Mucosa of rectum (tissue), 2 donors: ENCODE results near the gene ERICH3.

Experiments
- H3K27ac ChIP-seq, 2 donors: one replicate each; pipeline ENCODE4 v1.7.0; 2013; ENCODE audit warnings: inconsistent platforms in 2 of 2, low read depth in 2 of 2, low read length in 2 of 2
- H3K27me3 ChIP-seq, 2 donors: one replicate each; pipeline ENCODE4 v1.7.0; 2013; ENCODE audit warnings: low read length in 2 of 2; ENCODE audit not compliant: control insufficient read depth in 2 of 2, insufficient read depth in 2 of 2
- H3K36me3 ChIP-seq, 2 donors: one replicate each; pipeline ENCODE4 v1.7.0; 2013; ENCODE audit warnings: low read length in 2 of 2; ENCODE audit not compliant: control insufficient read depth in 2 of 2, insufficient read depth in 2 of 2
- H3K4me1 ChIP-seq, 2 donors: one replicate each; pipeline ENCODE4 v1.7.0; 2013; ENCODE audit warnings: low read length in 2 of 2, mild to moderate bottlenecking in 1 of 2; ENCODE audit not compliant: control insufficient read depth in 2 of 2, insufficient read depth in 2 of 2
- H3K4me3 ChIP-seq, 2 donors: one replicate each; pipeline ENCODE4 v1.7.0; 2013; ENCODE audit warnings: low read length in 2 of 2
- H3K9ac ChIP-seq, 2 donors: one replicate each; pipeline ENCODE4 v1.7.0; 2013; ENCODE audit warnings: low read length in 2 of 2, low read depth in 1 of 2, mild to moderate bottlenecking in 1 of 2
- H3K9me3 ChIP-seq, 2 donors: one replicate each; pipeline ENCODE4 v1.7.0; 2013; ENCODE audit warnings: low read length in 2 of 2; ENCODE audit not compliant: control insufficient read depth in 2 of 2
- donor health status: healthy.
- donor health status: Normal muscosa, but diverticular disease.

Gene ERICH3

GRCh38 chr1:74697832-74698231, 24.2 kb upstream of the ERICH3 start:
- H3K27ac ChIP-seq = no peak overlapping the region
- H3K36me3 ChIP-seq = no peaks in the 10 kb centered on the region
- no peak overlapping the region for H3K4me3 ChIP-seq
- H3K27me3 ChIP-seq = no peaks in the 10 kb centered on the region
- H3K9ac ChIP-seq = no peak overlapping the region
- no peaks in the 10 kb centered on the region for H3K4me1 ChIP-seq
- H3K9me3 ChIP-seq = no peaks in the 10 kb centered on the region

DNA sequence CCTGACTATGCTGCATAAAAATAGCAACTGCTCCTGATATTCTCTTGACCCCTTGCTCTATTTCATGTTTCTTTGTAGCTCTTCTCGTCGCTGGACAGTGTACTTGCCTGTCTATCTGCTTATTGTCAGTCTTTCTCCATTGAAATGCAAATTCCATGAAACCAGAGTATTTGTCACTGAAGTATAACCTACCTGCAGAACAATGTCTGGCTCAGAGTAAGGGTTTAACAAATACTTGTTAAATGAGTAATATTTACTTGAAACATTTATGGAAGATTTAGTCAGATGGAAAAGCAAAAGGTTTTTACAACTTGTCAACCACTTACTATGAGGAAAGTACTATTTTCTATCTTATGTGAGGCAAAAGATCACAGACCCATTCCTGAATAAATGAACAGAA, 19.9 kb upstream of the ERICH3 start:
- Histone ChIP-seq H3K9me3 (no peaks in the 10 kb centered on the region), H3K4me3 (no peak overlapping the region)

GRCh38 chr1:74690909-74691308, 17.3 kb upstream of the ERICH3 start:
- Histone ChIP-seq H3K27me3 (no peaks in the 10 kb centered on the region), H3K36me3 (no peaks in the 10 kb centered on the region), H3K27ac (no peak overlapping the region), H3K4me1 (no peaks in the 10 kb centered on the region), H3K9ac (no peak overlapping the region), H3K4me3 (no peak overlapping the region), H3K9me3 (no peaks in the 10 kb centered on the region)

More for the DNA sequence above, 19.9 kb upstream of the ERICH3 start:
- H3K9ac ChIP-seq = no peak overlapping the region
- no peaks in the 10 kb centered on the region for H3K4me1 ChIP-seq
- H3K27me3 ChIP-seq = no peaks in the 10 kb centered on the region
- H3K27ac ChIP-seq = no peak overlapping the region
- H3K36me3 ChIP-seq = no peaks in the 10 kb centered on the region

DNA sequence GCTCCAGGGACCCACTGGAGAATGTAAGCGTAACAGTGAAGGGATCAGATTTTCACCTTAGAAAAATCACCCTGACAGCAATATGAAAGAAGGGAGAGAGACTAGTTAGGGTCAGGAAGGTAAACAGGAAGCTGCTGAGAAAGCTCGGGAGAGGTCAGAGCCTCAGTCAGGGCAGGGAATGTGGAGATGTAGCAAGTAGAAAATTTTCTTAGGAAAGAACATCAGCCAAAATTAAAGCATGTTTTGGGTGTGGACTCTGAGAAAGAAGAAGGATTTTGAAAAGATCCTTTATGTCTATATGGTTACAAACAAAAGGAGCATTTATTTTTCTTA, 16.7 kb upstream of the ERICH3 start:
- Histone ChIP-seq H3K9ac (no peak overlapping the region), H3K27me3 (no peaks in the 10 kb centered on the region), H3K4me1 (no peaks in the 10 kb centered on the region), H3K4me3 (no peak overlapping the region), H3K27ac (no peak overlapping the region), H3K36me3 (no peaks in the 10 kb centered on the region), H3K9me3 (no peaks in the 10 kb centered on the region)

GRCh38 chr1:74689621-74690363, 16.2 kb upstream of the ERICH3 start:
- H3K4me1 ChIP-seq = no peaks in the 10 kb centered on the region
- H3K36me3 ChIP-seq = no peaks in the 10 kb centered on the region
- no peak overlapping the region for H3K27ac ChIP-seq
- H3K9ac ChIP-seq = no peak overlapping the region
- H3K27me3 ChIP-seq = no peaks in the 10 kb centered on the region
- no peak overlapping the region for H3K4me3 ChIP-seq
- H3K9me3 ChIP-seq = no peaks in the 10 kb centered on the region

GRCh38 chr1:74686928-74687327, 13.3 kb upstream of the ERICH3 start:
- H3K4me3 ChIP-seq = no peak overlapping the region
- H3K27me3 ChIP-seq = no peaks in the 10 kb centered on the region
- H3K9me3 ChIP-seq = no peaks in the 10 kb centered on the region
- no peaks in the 10 kb centered on the region for H3K4me1 ChIP-seq
- no peak overlapping the region for H3K9ac ChIP-seq
- no peak overlapping the region for H3K27ac ChIP-seq
- H3K36me3 ChIP-seq = no peaks in the 10 kb centered on the region

GRCh38 chr1:74684301-74684700, 10.7 kb upstream of the ERICH3 start:
- Histone ChIP-seq H3K4me3 (no peak overlapping the region), H3K27me3 (no peaks in the 10 kb centered on the region), H3K27ac (no peak overlapping the region), H3K9ac (no peak overlapping the region), H3K36me3 (no peaks in the 10 kb centered on the region), H3K4me1 (no peaks in the 10 kb centered on the region), H3K9me3 (no peaks in the 10 kb centered on the region)

DNA sequence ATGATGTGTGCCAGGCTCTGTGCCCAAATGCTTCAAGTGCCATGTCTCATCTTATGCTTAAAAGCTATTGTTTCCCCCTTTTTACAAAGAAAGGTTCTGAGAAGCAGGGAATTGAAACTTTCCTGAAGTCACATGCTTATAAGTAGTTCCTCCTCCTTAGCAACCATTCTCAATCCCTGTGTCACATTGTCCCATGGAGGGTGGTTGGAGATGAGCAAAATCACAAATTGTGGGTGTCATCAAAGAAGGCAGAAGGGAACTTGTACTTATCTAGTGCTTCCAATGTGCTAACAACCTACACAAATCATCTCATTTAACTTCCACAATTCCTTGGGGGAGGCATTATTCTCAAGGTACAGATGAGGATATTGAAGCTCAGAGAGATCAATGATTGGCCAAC, 10.1 kb upstream of the ERICH3 start:
- no peaks in the 10 kb centered on the region for H3K27me3 ChIP-seq
- no peak overlapping the region for H3K4me3 ChIP-seq
- no peaks in the 10 kb centered on the region for H3K9me3 ChIP-seq
- no peaks in the 10 kb centered on the region for H3K36me3 ChIP-seq
- H3K9ac ChIP-seq = no peak overlapping the region
- H3K4me1 ChIP-seq = no peaks in the 10 kb centered on the region
- H3K27ac ChIP-seq = no peak overlapping the region

DNA sequence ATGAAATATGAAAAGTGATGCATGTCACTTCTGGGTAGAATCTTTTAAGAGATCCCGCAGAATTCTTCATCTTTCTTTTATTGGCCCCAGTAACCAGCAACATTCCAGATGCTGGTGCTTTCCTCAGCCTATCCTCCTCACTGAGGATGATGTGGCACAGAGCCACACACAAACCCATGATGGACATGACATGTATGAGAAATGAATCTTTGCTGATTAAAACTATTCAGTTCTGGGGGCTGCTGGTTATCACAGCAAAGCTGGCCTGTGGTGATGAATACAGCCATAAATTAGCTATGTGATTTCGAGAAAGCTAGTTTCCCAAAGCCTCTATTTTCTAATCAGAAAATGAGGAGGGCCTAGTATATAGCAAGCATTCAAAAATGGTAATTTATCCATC, 8.3 kb upstream of the ERICH3 start:
- Histone ChIP-seq H3K27me3 (no peaks in the 10 kb centered on the region), H3K4me3 (no peak overlapping the region), H3K9ac (no peak overlapping the region), H3K4me1 (no peaks in the 10 kb centered on the region), H3K27ac (no peak overlapping the region), H3K9me3 (no peaks in the 10 kb centered on the region), H3K36me3 (no peaks in the 10 kb centered on the region)

- no peaks in the 10 kb centered on the region for H3K36me3 ChIP-seq
- no peak overlapping the region for H3K4me3 ChIP-seq
- no peak overlapping the region for H3K27ac ChIP-seq
- H3K9ac ChIP-seq = no peak overlapping the region
- H3K9me3 ChIP-seq = no peaks in the 10 kb centered on the region
- no peaks in the 10 kb centered on the region for H3K4me1 ChIP-seq
- H3K27me3 ChIP-seq = no peaks in the 10 kb centered on the region
Measured at GRCh38 chr1:74681449-74681848, 7.9 kb upstream of the ERICH3 start.

- H3K4me3 ChIP-seq = no peak overlapping the region
- H3K9ac ChIP-seq = no peak overlapping the region
- no peaks in the 10 kb centered on the region for H3K27me3 ChIP-seq
- no peak overlapping the region for H3K27ac ChIP-seq
- no peaks in the 10 kb centered on the region for H3K4me1 ChIP-seq
- H3K36me3 ChIP-seq = no peaks in the 10 kb centered on the region
- no peaks in the 10 kb centered on the region for H3K9me3 ChIP-seq
Measured at GRCh38 chr1:74681001-74681400, 7.4 kb upstream of the ERICH3 start.
